ENCODE measurements around the gene TIMMDC1.

Gene TIMMDC1, protein sequence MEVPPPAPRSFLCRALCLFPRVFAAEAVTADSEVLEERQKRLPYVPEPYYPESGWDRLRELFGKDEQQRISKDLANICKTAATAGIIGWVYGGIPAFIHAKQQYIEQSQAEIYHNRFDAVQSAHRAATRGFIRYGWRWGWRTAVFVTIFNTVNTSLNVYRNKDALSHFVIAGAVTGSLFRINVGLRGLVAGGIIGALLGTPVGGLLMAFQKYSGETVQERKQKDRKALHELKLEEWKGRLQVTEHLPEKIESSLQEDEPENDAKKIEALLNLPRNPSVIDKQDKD

DNA sequence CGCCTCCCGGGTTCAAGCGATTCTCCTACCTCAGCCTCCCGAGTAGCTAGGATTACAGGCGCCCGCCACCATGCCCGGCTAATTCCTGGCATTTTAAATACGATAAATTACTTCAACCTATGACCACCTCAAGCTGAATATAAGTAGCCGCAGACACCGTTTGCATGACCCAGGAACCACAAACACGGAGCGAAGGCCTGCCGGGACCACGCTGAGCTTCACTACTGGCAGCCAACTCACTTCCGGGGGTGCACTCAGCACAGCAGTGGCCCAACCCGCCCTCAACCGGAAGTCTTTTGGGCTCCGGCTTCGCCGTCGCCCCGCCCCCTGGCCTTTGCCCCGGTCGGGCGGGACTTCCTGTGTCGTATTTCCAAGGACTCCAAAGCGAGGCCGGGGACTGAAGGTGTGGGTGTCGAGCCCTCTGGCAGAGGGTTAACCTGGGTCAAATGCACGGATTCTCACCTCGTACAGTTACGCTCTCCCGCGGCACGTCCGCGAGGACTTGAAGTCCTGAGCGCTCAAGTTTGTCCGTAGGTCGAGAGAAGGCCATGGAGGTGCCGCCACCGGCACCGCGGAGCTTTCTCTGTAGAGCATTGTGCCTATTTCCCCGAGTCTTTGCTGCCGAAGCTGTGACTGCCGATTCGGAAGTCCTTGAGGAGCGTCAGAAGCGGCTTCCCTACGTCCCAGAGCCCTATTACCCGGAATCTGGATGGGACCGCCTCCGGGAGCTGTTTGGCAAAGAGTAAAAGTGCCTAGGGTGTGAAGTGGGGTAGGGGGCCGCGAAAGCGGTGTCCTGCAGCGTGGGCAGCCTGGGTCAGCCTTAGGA lies at the start of gene TIMMDC1:
Gene TIMMDC1 (plus strand): TSS at position 362 of the 826 bp plus-strand sequence. CDS start 187 bp downstream, at position 549.
- Mint-ChIP-seq H3K9me3 (no peaks in the 10 kb centered on the region), H3K4me1 (peaks cover 24% of the 10 kb centered on the region), H3K27ac (peak within 1 kb of the TSS; percentile 99 to 100 (median 100)), H3K4me3 (peak within 1 kb of the TSS; percentile 99 to 100 (median 99)), H3K27me3 (ENCODE audit: low read depth) (peaks cover 4% of the 10 kb centered on the region), H3K36me3 (ENCODE audit: low read depth) (peaks cover 1% of the 10 kb centered on the region)
- TF ChIP-seq, protein P1, sequence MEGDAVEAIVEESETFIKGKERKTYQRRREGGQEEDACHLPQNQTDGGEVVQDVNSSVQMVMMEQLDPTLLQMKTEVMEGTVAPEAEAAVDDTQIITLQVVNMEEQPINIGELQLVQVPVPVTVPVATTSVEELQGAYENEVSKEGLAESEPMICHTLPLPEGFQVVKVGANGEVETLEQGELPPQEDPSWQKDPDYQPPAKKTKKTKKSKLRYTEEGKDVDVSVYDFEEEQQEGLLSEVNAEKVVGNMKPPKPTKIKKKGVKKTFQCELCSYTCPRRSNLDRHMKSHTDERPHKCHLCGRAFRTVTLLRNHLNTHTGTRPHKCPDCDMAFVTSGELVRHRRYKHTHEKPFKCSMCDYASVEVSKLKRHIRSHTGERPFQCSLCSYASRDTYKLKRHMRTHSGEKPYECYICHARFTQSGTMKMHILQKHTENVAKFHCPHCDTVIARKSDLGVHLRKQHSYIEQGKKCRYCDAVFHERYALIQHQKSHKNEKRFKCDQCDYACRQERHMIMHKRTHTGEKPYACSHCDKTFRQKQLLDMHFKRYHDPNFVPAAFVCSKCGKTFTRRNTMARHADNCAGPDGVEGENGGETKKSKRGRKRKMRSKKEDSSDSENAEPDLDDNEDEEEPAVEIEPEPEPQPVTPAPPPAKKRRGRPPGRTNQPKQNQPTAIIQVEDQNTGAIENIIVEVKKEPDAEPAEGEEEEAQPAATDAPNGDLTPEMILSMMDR (IDR thresholded peaks at IDR 0.05; ENCODE audit: unreplicated experiment in 3 of 3): no peak

DNA sequence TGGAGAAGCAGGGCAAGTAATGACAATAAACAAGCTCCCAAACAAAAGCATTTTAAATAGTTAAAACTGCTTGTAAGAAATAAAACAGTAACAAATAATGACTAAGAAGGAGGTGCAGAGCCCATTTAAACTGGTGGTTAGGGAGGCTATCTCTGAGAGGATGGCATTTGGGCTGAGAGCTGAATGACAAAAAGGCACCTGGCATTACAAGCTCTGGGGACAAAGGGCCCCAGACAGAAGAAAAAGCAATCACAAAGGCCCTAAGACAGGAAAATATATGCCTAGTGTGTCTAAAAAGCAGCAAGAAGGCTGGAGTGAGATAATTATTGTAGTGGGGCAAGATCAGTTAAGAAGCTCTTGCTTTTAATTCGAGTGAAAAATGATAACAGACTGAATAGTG lies 44.5 kb upstream of the TIMMDC1 start:
- Mint-ChIP-seq H3K4me1 (no peaks in the 10 kb centered on the region), H3K4me3 (no peak overlapping the region), H3K36me3 (ENCODE audit: low read depth) (peaks cover 75% of the 10 kb centered on the region), H3K27me3 (ENCODE audit: low read depth) (no peaks in the 10 kb centered on the region), H3K27ac (no peak overlapping the region), H3K9me3 (no peaks in the 10 kb centered on the region)
- TF ChIP-seq, protein P1 (IDR thresholded peaks at IDR 0.05; ENCODE audit: unreplicated experiment in 3 of 3): no peak

DNA sequence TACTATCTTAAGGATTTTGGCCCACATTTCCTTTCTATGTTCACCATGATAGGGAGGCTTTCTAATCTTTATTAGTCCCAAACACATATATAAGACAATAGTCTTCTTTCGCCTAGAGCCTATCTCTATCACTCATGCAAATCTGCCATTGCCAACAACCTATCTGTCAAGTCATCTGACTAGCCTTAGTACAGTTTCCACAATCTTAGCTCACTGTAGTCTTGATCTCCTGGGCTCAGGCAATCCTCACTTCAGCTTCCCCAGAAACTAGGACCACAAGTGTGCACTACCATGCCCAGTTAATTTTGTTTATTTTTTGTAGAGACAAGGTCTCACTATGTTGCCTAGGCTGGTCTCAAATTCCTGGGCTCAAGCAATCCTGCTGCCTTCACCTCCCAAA lies 41.9 kb upstream of the TIMMDC1 start:
- H3K36me3 Mint-ChIP-seq (ENCODE audit: low read depth): peaks cover 77% of the 10 kb centered on the region
- no peaks in the 10 kb centered on the region for H3K27me3 Mint-ChIP-seq (ENCODE audit: low read depth)
- H3K9me3 Mint-ChIP-seq: no peaks in the 10 kb centered on the region
- H3K4me3 Mint-ChIP-seq: no peak overlapping the region
- H3K4me1 Mint-ChIP-seq: peaks cover 15% of the 10 kb centered on the region
- TF ChIP-seq, protein P1 (IDR thresholded peaks at IDR 0.05; ENCODE audit: unreplicated experiment in 3 of 3): no peak
- no peak overlapping the region for H3K27ac Mint-ChIP-seq

DNA sequence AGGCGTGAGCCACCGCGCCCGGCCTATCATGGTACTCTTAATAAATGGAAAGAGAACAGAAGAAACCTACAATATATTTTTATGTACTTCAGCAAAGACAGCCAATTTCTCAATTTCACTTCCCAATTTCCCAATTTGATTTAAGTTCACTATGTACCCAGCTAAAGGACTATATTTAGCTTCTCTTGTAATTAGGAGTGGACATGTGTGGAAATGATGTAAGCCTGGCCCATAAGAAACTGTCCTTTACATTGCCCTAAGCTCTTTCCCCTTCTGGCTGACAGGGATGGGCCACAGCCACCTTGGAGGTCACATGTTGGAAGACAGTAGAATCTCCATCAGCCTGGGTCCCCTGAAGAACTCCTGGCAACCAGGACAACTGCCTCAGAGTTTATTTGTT lies 41.1 kb upstream of the TIMMDC1 start:
- TF ChIP-seq, protein P1 (IDR thresholded peaks at IDR 0.05; ENCODE audit: unreplicated experiment in 3 of 3): no peak
- Mint-ChIP-seq H3K36me3 (ENCODE audit: low read depth) (peaks cover 71% of the 10 kb centered on the region), H3K4me1 (peaks cover 22% of the 10 kb centered on the region), H3K27ac (no peak overlapping the region), H3K4me3 (no peak overlapping the region), H3K27me3 (ENCODE audit: low read depth) (no peaks in the 10 kb centered on the region), H3K9me3 (no peaks in the 10 kb centered on the region)

DNA sequence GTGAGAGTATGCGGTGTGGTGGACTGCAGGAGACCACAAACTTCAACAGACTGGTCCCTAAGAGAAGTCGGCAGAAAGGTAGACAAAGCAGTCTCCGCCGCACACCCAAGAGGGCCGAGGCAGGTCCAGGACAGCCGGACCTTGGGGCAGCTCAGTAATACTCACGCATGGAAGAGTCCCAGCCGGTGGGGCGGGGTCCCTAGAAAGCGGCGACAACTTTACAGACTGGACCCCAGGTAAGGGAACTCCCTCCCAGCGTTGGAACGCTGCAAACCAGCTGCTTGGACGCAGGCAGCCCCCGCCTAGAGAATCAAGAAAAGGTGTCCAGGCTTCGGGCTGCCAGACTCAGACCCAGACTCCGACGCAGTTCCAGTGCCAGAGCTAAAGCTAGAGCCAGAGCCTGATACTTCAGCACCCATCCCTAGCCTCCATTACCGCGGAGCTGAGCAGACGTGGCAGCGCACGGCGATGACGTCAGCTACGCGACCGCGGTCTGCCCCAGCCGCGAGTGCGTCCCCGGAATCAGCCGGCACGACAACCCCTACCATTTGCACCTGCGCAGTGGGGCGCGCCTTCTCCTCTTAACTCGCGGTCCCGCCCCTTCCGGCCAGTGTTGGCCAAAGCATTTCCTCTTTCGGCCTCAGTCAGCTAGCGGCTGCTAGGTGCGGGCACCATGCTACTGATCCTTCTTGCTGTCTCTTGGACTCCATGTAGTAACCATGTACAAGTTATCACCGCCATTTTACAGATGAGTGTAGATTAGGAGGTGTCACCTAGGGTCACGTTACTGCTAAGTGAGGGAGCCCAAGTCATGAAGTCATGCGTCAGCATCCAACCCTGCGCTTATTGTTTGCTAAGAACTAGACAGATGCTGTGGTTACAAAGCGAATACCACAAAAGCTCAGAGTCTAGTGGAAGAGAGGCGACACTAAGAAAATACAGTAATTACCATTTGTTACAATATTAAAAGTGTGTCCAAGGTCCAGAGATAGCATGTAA lies 34.9 kb upstream of the TIMMDC1 start, which contains the start of gene TMEM39A:
Gene TMEM39A (minus strand): TSS at position 445 of the 999 bp plus-strand sequence. CDS start 1,541 bp downstream, outside the sequence.
- peak within 1 kb of the TSS; percentile 87 to 98 (median 96) for H3K27ac Mint-ChIP-seq
- peaks cover 20% of the 10 kb centered on the region for H3K36me3 Mint-ChIP-seq (ENCODE audit: low read depth)
- H3K4me3 Mint-ChIP-seq: peak within 1 kb of the TSS; percentile 98 to 99 (median 99)
- no peaks in the 10 kb centered on the region for H3K27me3 Mint-ChIP-seq (ENCODE audit: low read depth)
- H3K4me1 Mint-ChIP-seq: peaks cover 41% of the 10 kb centered on the region
- TF ChIP-seq, protein P1 (IDR thresholded peaks at IDR 0.05; ENCODE audit: unreplicated experiment in 3 of 3): peak in 1 of 3 experiments; percentile 9
- H3K9me3 Mint-ChIP-seq: no peaks in the 10 kb centered on the region
